Right atrium auricular region (tissue), 2 donors: ENCODE data around the gene COX7B2. TPM values are rescaled to one million over a fixed set of nuclear protein-coding genes. Genes with fewer than 3 reads are reported as not detected.

ENCODE experiments used
- DNase-seq: peaks from one replicate; pipeline ENCODE4 v3.0.0-alpha.2; 2019; ENCODE audit warnings: low spot score
- H3K27ac ChIP-seq, 2 donors: fragments of 200-600 bp; sonication (generic); 1 replicate in 1 of 2; 2 replicates in 1 of 2; pipeline ENCODE4 v1.5.1; 2016 to 2019
- H3K27me3 ChIP-seq, 2 donors: fragments of 200-600 bp; sonication (generic); one replicate each; pipeline versions ENCODE4 v1.5.1 to v1.6.0; 2017 to 2019
- H3K36me3 ChIP-seq: fragments of 200-600 bp; sonication (generic); one replicate; pipeline ENCODE4 v1.5.1; 2016
- H3K4me1 ChIP-seq, 2 donors: fragments of 200-600 bp; sonication (generic); one replicate each; pipeline versions ENCODE4 v1.5.1 to v1.6.0; 2017 to 2019
- H3K4me3 ChIP-seq, 2 donors: fragments of 200-600 bp; sonication (generic); 1 replicate in 1 of 2; 2 replicates in 1 of 2; pipeline ENCODE4 v1.5.1; 2017 to 2019; ENCODE audit warnings: mild to moderate bottlenecking in 1 of 2, moderate library complexity in 1 of 2
- H3K9me3 ChIP-seq, 2 donors: fragments of 200-600 bp; sonication (generic); one replicate each; pipeline ENCODE4 v1.5.1; 2019
- CTCF ChIP-seq, 2 donors: fragments of 200-600 bp; sonication (generic); IDR thresholded peaks; one replicate each; pipeline ENCODE4 v1.5.1; 2019; ENCODE audit warnings: antibody characterized with exemption in 2 of 2
- total RNA-seq, 2 donors: library from RNA; depleted of rRNA; stranded (reverse); fragments of >200 nt; gene quantifications; one replicate each; pipeline ENCODE4 v1.1.0, GENCODE V29; 2016

The COX7B2 gene
- total RNA-seq, 2 donors from 2014 or later: not detected

- TF ChIP-seq CTCF (IDR thresholded peaks at IDR 0.05): no peak
- Histone ChIP-seq H3K9me3 (no peaks in the 10 kb centered on the region), H3K4me1 (no peaks in the 10 kb centered on the region), H3K4me3 (no peak overlapping the region), H3K36me3 (no peaks in the 10 kb centered on the region), H3K27ac (no peak overlapping the region), H3K27me3 (no peaks in the 10 kb centered on the region)
- no peak for DNase-seq
Measured at GRCh38 chr4:46952451-46952850, 43.4 kb upstream of the COX7B2 start.

GRCh38 chr4:46950826-46951225 lies 41.8 kb upstream of the COX7B2 start:
- no peaks in the 10 kb centered on the region for H3K9me3 ChIP-seq
- no peak for DNase-seq
- H3K27me3 ChIP-seq: no peaks in the 10 kb centered on the region
- H3K36me3 ChIP-seq: no peaks in the 10 kb centered on the region
- no peaks in the 10 kb centered on the region for H3K4me1 ChIP-seq
- H3K4me3 ChIP-seq: no peak overlapping the region
- H3K27ac ChIP-seq: no peak overlapping the region
- TF ChIP-seq CTCF (IDR thresholded peaks at IDR 0.05): no peak

GRCh38 chr4:46949822-46950221 lies 40.8 kb upstream of the COX7B2 start:
- no peak for DNase-seq
- Histone ChIP-seq H3K9me3 (no peaks in the 10 kb centered on the region), H3K27ac (no peak overlapping the region), H3K27me3 (no peaks in the 10 kb centered on the region), H3K4me1 (no peaks in the 10 kb centered on the region), H3K36me3 (no peaks in the 10 kb centered on the region), H3K4me3 (no peak overlapping the region)
- TF ChIP-seq CTCF (IDR thresholded peaks at IDR 0.05): no peak

GRCh38 chr4:46947541-46947940 lies 38.5 kb upstream of the COX7B2 start:
- DNase-seq: no peak
- H3K27me3 ChIP-seq: no peaks in the 10 kb centered on the region
- H3K27ac ChIP-seq: no peak overlapping the region
- H3K4me1 ChIP-seq: no peaks in the 10 kb centered on the region
- H3K4me3 ChIP-seq: no peak overlapping the region
- H3K9me3 ChIP-seq: no peaks in the 10 kb centered on the region
- TF ChIP-seq CTCF (IDR thresholded peaks at IDR 0.05): no peak
- no peaks in the 10 kb centered on the region for H3K36me3 ChIP-seq

- no peak for DNase-seq
- Histone ChIP-seq H3K9me3 (no peaks in the 10 kb centered on the region), H3K4me1 (no peaks in the 10 kb centered on the region), H3K36me3 (no peaks in the 10 kb centered on the region), H3K4me3 (no peak overlapping the region), H3K27ac (no peak overlapping the region), H3K27me3 (no peaks in the 10 kb centered on the region)
- TF ChIP-seq CTCF (IDR thresholded peaks at IDR 0.05): no peak
Measured at GRCh38 chr4:46946919-46947536, 38.0 kb upstream of the COX7B2 start.

- no peak overlapping the region for H3K27ac ChIP-seq
- no peak overlapping the region for H3K4me3 ChIP-seq
- no peaks in the 10 kb centered on the region for H3K36me3 ChIP-seq
- no peaks in the 10 kb centered on the region for H3K9me3 ChIP-seq
- TF ChIP-seq CTCF (IDR thresholded peaks at IDR 0.05): no peak
- H3K4me1 ChIP-seq: no peaks in the 10 kb centered on the region
- H3K27me3 ChIP-seq: no peaks in the 10 kb centered on the region
- DNase-seq: no peak
Measured at GRCh38 chr4:46945062-46945461, 36.0 kb upstream of the COX7B2 start.
